Measurements from ENCODE around the gene PNPLA8.
A peak's percentile ranks its signal among the peaks of the same experiment; 100 is the strongest.
"Not testable (repeated sequence)": the region's sequence is repeated elsewhere in the genome, so short reads cannot be mapped to it uniquely, and the experiment has no call there.

The PNPLA8 gene

GRCh38 chr7:108528183-108528712, 2.3 kb upstream of the PNPLA8 start:
- no peak for DNase-seq (ENCODE audit: low read depth in 2 of 2)

GRCh38 chr7:108526768-108527017, 758 bp upstream of the PNPLA8 start:
- DNase-seq (ENCODE audit: low read depth in 2 of 2), result no peak

- peak in 1 of 2 experiments; percentile 1 for DNase-seq (ENCODE audit: low read depth in 2 of 2)
Observed at GRCh38 chr7:108525327-108525984, 479 bp downstream of the PNPLA8 start.

- DNase-seq (ENCODE audit: low read depth in 2 of 2), result no peak
Observed at GRCh38 chr7:108522780-108523179, 3.2 kb downstream of the PNPLA8 start.

GRCh38 chr7:108517951-108518350, 8.0 kb downstream of the PNPLA8 start:
- DNase-seq (ENCODE audit: low read depth in 2 of 2), result no peak

GRCh38 chr7:108515630-108516029, 10.3 kb downstream of the PNPLA8 start:
- DNase-seq (ENCODE audit: low read depth in 2 of 2), result no peak

- DNase-seq (ENCODE audit: low read depth in 2 of 2), result no peak
Observed at GRCh38 chr7:108515013-108515412, 10.9 kb downstream of the PNPLA8 start.

GRCh38 chr7:108511939-108512338, 14.0 kb downstream of the PNPLA8 start:
- DNase-seq (ENCODE audit: low read depth in 2 of 2), result no peak

- not testable (repeated sequence) for DNase-seq (ENCODE audit: low read depth in 2 of 2)
Observed at GRCh38 chr7:108504576-108504975, 21.4 kb downstream of the PNPLA8 start.

GRCh38 chr7:108503112-108504026, 22.6 kb downstream of the PNPLA8 start:
- peak; percentile 6 to 22 for DNase-seq (ENCODE audit: low read depth in 2 of 2)

- DNase-seq (ENCODE audit: low read depth in 2 of 2), result no peak
Observed at GRCh38 chr7:108499566-108499965, 26.4 kb downstream of the PNPLA8 start.

- DNase-seq (ENCODE audit: low read depth in 2 of 2), result no peak
Observed at GRCh38 chr7:108498481-108498880, 27.5 kb downstream of the PNPLA8 start.

GRCh38 chr7:108497082-108497725, 28.7 kb downstream of the PNPLA8 start:
- peak in 1 of 2 experiments; percentile 9 for DNase-seq (ENCODE audit: low read depth in 2 of 2)

GRCh38 chr7:108492742-108493141, 33.2 kb downstream of the PNPLA8 start:
- no peak for DNase-seq (ENCODE audit: low read depth in 2 of 2)

GRCh38 chr7:108488768-108489538, 37.0 kb downstream of the PNPLA8 start:
- DNase-seq (ENCODE audit: low read depth in 2 of 2), result no peak

- DNase-seq (ENCODE audit: low read depth in 2 of 2), result no peak
Observed at GRCh38 chr7:108487646-108488045, 38.3 kb downstream of the PNPLA8 start.

GRCh38 chr7:108486291-108486966, 39.5 kb downstream of the PNPLA8 start:
- DNase-seq (ENCODE audit: low read depth in 2 of 2), result peak in 1 of 2 experiments; percentile 2

- DNase-seq (ENCODE audit: low read depth in 2 of 2), result no peak
Observed at GRCh38 chr7:108484137-108484536, 41.8 kb downstream of the PNPLA8 start.

- DNase-seq (ENCODE audit: low read depth in 2 of 2), result no peak
Observed at GRCh38 chr7:108480311-108480710, 45.6 kb downstream of the PNPLA8 start.

GRCh38 chr7:108479751-108480150, 46.2 kb downstream of the PNPLA8 start:
- no peak for DNase-seq (ENCODE audit: low read depth in 2 of 2)

GRCh38 chr7:108479118-108479517, 46.8 kb downstream of the PNPLA8 start:
- no peak for DNase-seq (ENCODE audit: low read depth in 2 of 2)

Measured in fibroblast of skin of left biceps (primary cell).